Measurements from ENCODE around the gene FAM169A.
A peak's percentile ranks its signal among the peaks of the same experiment; 100 is the strongest.
"Not testable (repeated sequence)": the region's sequence is repeated elsewhere in the genome, so short reads cannot be mapped to it uniquely, and the experiment has no call there.

The FAM169A gene

DNA sequence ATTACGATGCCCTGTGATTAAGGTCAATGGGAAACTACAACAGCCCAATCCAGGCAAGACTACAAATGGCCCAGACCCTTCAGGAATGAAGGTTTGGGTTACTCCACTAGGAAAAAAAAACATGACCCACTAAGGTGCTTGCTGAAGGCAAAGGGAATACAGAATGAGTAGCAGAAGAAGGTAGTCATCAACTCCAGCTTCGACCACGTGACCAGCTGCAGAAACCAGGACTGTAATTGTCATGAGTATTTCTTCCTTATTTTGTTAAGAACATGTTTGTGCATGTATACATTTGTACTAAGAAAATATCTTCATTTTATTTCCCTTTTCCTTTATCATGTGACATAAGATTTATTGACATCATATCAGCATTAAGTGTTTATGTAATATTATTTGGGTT, 74.5 kb downstream of the FAM169A start:
- DNase-seq: not testable (repeated sequence)

DNA sequence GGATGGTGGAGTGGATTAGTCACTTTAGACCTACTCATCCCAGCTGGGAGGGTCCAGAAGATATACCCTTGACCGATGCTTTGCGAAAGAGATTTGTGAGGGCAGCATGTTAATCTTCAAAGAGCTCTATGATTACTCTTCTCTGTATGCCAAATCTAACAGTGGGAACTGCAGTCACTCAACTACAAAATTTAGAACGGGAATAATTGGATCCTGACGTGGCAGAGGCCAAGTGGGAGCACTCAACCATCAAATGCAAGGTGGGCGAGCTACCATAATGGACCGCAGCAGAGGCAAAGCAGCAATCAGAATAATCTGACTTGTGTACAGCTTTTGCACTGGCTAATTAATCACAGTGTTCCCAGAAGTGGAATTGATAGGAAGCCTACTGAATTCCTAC, 78.8 kb downstream of the FAM169A start:
- no peak for DNase-seq

DNA sequence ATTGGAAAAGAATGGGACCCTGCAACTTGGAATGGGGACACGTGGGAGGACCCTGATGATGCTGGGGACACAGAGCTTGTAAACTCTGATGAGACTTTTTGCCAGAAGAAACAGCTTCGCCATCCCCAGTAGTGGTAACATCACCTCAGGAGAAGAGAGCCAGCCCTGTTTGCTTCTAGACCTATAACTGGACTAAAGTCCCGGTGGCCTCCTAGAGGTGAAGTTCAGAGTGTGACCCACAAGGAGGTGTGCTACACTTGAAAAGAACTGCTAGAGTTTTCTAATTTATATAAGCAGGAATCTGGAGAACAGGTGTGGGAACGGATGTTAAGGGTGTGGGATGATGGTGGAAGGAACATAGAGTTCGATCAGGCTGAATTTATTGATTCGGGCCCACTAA, 79.3 kb downstream of the FAM169A start:
- DNase-seq: no peak

DNA sequence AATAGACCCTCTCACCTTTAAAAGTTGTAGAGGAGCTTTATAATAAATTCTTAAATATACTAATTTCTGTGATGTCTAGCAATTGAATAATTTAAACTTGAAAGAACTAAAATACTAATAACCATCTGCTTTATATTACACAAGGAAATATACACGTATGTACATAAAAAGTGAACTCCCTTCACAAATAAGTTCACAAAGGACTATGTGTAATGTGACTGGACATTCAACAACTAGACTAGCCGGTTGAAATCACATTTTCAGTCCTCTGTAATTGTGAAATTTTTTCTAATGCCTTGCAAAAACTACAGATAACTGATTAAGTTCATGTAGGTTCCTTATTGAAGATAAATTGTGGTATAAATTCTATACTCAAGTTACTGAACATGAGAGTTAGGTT, 87.6 kb downstream of the FAM169A start:
- DNase-seq: no peak

DNA sequence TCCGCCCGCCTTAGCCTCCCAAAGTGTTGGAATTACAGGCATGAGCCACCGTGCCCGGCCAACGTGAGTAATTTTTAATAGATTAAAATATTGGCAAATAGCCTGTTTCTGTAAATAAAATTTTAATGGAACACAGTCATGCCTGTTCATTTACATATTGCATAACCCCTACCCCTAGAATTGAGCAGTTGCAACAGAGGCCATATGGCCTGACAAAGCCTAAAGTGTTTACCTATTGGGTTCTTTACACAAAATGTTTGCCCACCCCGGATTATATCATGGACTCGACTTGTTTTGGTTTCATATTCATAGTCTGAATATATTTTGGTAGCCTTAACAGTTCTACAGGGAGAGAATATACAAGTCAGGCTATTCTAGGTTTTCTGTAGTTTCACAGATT, 93.8 kb downstream of the FAM169A start:
- no peak for DNase-seq

DNA sequence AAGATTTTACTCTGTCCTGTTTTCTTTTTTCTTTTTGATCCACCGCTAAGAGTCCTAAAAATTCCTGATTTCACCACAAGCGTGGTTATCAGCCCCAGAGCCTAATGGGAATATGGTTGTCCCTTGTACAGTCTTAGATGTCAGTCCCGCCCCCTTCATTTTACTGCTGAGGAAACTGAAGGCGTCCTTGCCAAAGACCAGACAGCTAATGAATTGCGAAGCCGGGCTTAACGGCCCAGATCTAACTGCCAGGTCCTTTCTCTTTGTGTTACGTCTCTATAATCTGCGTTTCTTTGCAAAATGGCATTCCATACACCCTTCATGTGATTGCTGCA, 98.6 kb downstream of the FAM169A start:
- DNase-seq: no peak

DNA sequence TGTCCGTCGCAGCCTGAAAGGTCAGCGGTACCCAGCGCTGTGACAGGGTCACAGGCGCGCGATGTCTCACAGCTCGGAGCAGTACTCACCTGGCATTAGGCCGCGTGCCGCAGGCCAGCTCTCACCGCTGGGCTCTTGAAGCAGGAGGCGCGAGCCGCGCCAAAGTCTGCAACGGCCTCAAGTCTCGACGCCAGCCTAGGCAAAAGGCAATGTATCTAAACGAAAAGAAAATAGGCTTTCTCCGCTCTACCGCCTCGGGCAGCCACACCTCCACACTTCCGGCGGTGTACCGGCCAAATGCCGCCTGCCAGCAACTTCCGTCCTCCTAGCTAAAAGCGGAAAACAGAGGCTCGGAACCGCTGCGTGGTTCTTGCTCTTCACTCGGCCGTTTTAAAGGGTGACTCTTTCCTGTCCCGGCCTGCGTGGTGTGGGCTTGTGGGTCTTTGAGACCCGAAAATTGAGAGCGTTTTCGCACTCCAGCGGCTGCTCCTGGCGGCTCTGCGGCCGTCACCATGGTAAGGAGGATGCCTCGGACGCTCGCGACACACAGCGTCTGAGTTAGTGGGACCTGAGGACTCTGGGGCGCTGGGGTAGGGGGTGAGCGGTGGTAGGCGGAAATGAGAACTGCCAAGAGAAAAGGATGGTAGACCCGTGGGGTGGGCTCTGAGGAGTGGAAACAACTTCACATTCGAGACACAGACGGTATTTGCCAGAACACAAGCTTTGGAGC, 99.2 kb downstream of the FAM169A start, which contains the start of the genes GFM2 and NSA2:
GFM2 (minus strand) TSS at position 269 of the 730 bp plus-strand sequence. CDS start 3,375 bp downstream, outside the sequence.
NSA2 (plus strand) TSS at position 401 of the 730 bp plus-strand sequence; CDS start at position 513, 112 bp downstream.
- peak; percentile 52 for DNase-seq

DNA sequence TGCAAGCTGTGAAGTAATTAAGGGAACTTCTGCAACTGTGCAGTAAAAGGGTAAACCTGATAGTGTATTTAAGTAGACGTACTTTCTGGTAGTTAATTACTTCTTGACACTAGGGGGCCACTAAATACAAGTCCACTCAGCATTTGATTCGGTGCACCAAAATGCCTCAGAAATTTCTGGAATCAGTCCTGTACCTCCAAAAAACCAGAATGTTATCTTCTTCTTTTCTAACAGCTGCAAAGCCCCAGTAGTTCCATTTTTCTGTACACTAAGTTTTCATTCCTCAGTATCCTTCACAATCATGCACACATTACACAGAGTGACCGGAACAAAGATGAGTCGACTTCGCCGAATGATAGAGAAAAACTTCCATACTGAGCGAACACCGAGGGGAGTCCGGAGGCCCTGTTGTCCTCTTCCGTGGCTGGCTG, 99.8 kb downstream of the FAM169A start:
- peak; percentile 11 for DNase-seq

DNA sequence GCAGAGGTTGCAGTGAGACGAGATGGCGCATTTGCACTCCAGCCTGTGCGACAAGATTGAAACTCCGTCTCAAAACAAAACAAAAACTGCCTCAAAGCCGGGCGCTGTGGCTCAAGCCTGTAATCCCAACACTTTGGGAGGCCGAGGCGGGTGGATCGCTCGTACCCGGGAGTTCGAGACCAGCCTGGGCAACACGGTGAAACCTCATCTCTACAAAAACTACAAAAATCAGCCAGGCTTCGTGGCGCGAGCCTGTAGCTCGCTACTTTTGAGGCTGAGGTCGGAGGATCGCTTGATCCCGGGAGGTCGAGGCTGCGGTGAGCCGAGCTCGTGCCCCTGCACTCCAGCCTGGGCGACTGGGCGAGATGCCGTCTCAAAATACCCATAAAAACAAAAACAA, 100.3 kb downstream of the FAM169A start:
- no peak for DNase-seq

DNA sequence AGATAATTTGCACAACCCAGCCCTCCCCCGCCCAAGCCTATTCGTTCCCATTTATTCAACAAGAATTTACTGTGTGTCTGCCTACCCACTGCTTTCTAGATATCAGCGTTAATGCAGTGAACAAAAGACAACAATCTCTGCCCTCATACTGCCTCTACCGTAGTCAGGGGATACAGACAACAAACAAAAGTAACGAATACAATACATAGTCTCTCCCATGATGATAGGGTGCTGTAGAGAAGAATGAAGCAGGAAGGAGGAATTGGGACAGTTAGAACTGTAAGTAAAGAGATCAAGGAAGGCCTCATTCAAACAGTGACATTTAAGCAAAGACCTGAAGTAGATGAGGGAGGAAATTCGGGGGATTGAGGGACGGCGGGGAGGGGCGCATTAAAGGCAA, 101.0 kb downstream of the FAM169A start:
- peak; percentile 72 for DNase-seq

DNA sequence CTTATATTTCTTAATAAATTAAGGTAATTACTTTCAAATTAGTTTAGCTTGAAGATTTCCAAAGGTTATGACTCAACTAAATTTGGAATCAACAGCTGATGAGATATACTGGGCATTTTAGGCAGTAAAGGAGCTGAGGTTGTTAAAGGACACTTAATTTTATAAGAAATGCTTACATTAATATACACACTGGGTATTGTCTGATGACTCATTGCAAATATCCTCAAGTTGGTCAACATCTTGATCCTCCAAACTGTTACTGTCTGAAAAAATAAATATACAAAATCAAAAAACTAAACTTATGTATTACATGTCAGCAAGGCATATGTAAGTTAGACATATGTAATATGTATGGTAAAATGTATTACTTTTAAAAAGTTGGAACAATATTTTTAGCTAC, 102.7 kb downstream of the FAM169A start:
- DNase-seq: no peak

DNA sequence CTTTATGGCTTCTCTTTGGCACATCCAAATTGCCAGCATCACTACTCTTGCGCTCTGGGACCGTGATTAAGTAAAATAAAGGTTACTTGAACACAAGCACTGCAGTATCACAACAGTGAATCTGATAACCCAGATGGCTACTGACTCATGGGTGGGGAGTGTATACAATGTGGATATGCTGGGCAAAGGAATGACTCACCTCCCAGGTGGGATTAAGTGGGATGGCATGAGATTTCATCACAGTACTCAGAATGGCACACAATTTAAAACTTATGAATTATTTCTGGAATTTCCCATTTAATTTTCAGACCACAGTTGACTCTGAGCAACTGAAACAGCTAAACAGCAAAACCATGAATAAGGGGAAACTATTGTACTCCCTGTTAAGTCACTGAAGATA, 103.6 kb downstream of the FAM169A start:
- DNase-seq: no peak

DNA sequence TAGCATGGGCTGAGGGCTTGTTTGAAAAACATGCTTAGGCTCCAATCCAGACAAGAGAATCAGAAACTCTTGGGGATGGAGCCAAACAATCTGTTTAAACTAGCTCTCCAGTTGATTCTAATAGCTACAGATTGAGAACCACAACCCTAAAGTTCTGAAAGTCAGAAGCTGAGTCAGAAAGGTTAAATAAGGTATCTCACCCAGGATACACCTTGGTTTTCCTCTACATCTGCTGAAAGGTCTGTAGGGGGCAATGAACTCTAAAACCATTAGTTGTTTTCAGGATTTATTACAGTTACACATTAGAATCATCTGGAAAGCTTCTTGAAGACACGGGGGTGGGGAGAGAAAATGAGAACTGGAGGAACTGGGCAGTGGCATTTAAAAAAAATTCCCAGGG, 104.9 kb downstream of the FAM169A start:
- DNase-seq: no peak

DNA sequence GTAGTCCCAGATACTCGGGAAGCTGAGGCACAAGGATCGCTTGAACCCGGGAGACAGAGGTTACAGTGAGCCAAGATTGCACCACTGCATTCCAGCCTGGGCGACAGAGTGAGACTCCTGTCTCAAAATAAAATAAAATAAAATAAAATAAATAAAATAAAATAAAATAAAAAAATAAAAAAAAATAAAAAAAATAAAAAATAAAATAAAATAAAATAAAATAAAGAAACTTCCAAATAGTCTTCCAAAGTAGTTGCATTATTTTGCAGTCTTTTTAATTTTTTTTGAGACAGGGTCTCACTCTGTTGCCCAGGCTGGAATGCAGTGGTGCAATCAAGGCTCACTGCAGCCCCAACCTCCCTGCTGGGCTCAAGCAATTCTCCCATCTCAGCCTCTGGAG, 117.4 kb downstream of the FAM169A start:
- DNase-seq: not testable (repeated sequence)

DNA sequence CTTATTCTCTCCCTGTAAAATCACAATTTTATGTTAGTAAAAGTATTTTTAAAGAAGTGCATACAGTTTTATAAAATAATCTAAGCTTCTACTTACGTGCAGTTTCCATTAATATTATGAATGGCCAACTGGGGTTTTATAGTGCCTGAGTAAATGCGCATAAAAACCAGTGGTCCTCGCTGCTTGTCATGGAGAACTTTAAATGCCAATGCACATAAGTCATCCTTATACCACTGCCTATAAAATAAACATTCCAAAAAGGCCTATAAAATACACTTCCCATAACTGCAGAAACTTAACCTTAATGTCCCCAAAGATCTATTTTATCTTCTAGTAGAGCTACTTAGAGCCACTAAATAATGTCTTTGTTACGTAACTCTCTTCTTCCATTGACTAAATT, 127.8 kb downstream of the FAM169A start:
- DNase-seq: no peak

DNA sequence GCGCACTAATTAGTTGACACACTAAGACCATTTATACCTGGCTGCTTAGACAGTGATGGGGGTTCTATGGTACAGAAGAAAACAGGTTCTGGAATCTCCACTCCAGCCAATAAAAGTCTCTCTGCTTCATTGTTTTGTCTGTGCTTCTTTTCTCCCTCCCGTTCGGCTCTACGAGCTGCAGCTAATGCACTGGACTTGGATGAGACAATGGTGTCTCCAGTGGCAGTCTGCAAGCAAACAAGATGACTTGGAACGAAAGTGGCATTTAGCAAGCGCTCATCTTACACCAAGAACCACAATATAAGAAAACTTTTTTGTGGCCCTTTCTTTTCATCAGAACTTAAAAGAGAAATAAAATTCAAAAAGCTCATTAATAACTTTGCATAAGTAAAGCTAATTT, 129.4 kb downstream of the FAM169A start:
- DNase-seq: no peak
